Measurements from ENCODE around the gene KRTAP4-1.

DNA sequence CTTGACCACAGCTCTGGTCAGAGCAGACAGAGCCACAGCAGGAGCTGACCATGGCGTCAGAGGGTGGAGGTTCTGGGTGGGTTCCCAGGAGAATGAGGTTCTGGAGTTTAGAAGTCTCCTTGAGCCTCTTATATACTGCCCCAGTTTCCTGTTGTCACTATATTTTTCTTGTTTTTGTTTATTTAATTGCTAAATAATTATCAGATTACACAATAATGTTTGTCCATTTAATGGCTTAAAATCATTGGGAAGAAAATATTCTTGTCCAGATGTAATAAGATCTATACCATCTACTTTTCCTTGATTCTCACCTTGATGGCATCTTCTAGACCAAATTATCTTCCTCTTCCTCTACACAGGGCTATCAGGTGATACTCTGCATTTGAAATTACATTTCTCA, 16.6 kb downstream of the KRTAP4-1 start, which contains the start of gene KRTAP4-3:
- TF ChIP-seq POLR2AphosphoS5 (IDR thresholded peaks at IDR 0.05; ENCODE audit: control insufficient read depth, insufficient read depth, low read depth, low read length) (no peak), SMARCB1 (IDR thresholded peaks at IDR 0.05; ENCODE audit: insufficient read length, low read depth) (no peak), ATF7 (IDR thresholded peaks at IDR 0.05) (no peak)

Data from K562 (cell line).